ENCODE measurements around the gene GAA. TPM values are rescaled to one million over a fixed set of nuclear protein-coding genes. Genes with fewer than 3 reads are reported as not detected.

Gene GAA
- total and polyA plus RNA-seq, 2 of the 13 experiments (the other 11 are each of a cell fraction or from before 2014, with no cell fraction given): 21.6 to 36.4 TPM

GRCh38 chr17:80124351-80124981 lies 23.1 kb downstream of the GAA start (continued):
- no peak for TF ChIP-seq ZNF33B (CRISPR knock-in tag; IDR thresholded peaks at IDR 0.05)
- TF ChIP-seq RBAK (CRISPR knock-in tag; IDR thresholded peaks at IDR 0.05): no peak
- TF ChIP-seq ZNF331 (CRISPR knock-in tag; IDR thresholded peaks at IDR 0.05): peak; percentile 38; the same call in 1 of the 2 replicates
- TF ChIP-seq TBX2 (CRISPR knock-in tag; IDR thresholded peaks at IDR 0.05; ENCODE audit: borderline replicate concordance): peak; percentile 22; the same call in 1 of the 2 replicates
- TF ChIP-seq MTA3 (CRISPR knock-in tag; IDR thresholded peaks at IDR 0.05): no peak
- 0 out of 4 replicates have a peak, but pooled peaks of 1 of the 2 experiments have one; percentile 21 for TF ChIP-seq NR2F1 (CRISPR knock-in tag; IDR thresholded peaks at IDR 0.05)
- TF ChIP-seq GLI4 (CRISPR knock-in tag; IDR thresholded peaks at IDR 0.05; ENCODE audit: borderline replicate concordance): 0 out of 2 replicates have a peak, but pooled peaks have one; percentile 23
- no peak for TF ChIP-seq ZBTB39 (CRISPR knock-in tag; IDR thresholded peaks at IDR 0.05)
- 0 out of 2 replicates have a peak, but pooled peaks have one; percentile 9 for TF ChIP-seq PAXIP1 (CRISPR knock-in tag; conservative IDR thresholded peaks at IDR 0.05)
- TF ChIP-seq YEATS2 (CRISPR knock-in tag; IDR thresholded peaks at IDR 0.05; ENCODE audit: borderline replicate concordance): peak; percentile 30
- peak; percentile 74 for TF ChIP-seq STAG1 (CRISPR knock-in tag; IDR thresholded peaks at IDR 0.05)
- TF ChIP-seq MEIS2 (CRISPR knock-in tag; IDR thresholded peaks at IDR 0.05): no peak
- 0 out of 2 replicates have a peak, but pooled peaks have one; percentile 35 for TF ChIP-seq ZFP37 (CRISPR knock-in tag; IDR thresholded peaks at IDR 0.05; ENCODE audit: borderline replicate concordance)
- peak; percentile 90 for TF ChIP-seq KAT2B (IDR thresholded peaks at IDR 0.05; ENCODE audit: borderline replicate concordance, low read depth, low read length)
- 0 out of 2 replicates have a peak, but pooled peaks have one; percentile 48 for TF ChIP-seq ZNF605 (CRISPR knock-in tag; IDR thresholded peaks at IDR 0.05)
- TF ChIP-seq YY1 (IDR thresholded peaks at IDR 0.05; ENCODE audit: insufficient read depth, insufficient replicate concordance, low read depth, low read length): peak; percentile 50
- no peak for TF ChIP-seq ZNF260 (CRISPR knock-in tag; IDR thresholded peaks at IDR 0.05; ENCODE audit: borderline replicate concordance, low read depth)
- TF ChIP-seq MIER2 (CRISPR knock-in tag; IDR thresholded peaks at IDR 0.05): no peak
- peak; percentile 35; the same call in 1 of the 2 replicates for TF ChIP-seq ZNF891 (CRISPR knock-in tag; IDR thresholded peaks at IDR 0.05)
- TF ChIP-seq THAP11 (CRISPR knock-in tag; IDR thresholded peaks at IDR 0.05): 0 out of 2 replicates have a peak, but pooled peaks have one; percentile 36
- peak; percentile 48; the same call in 1 of the 2 replicates for TF ChIP-seq HINFP (CRISPR knock-in tag; IDR thresholded peaks at IDR 0.05; ENCODE audit: low read depth)
- 0 out of 2 replicates have a peak, but pooled peaks have one; percentile 33 for TF ChIP-seq ZNF556 (CRISPR knock-in tag; IDR thresholded peaks at IDR 0.05; ENCODE audit: borderline replicate concordance)
- 0 out of 2 replicates have a peak, but pooled peaks have one; percentile 43 for TF ChIP-seq ZNF547 (CRISPR knock-in tag; IDR thresholded peaks at IDR 0.05)

Data from HepG2 (cell line).